Immature natural killer cell (primary cell): ENCODE data around the gene SNX12. TPM values are rescaled to one million over a fixed set of nuclear protein-coding genes. Genes with fewer than 3 reads are reported as not detected.

ENCODE experiments used
- DNase-seq, 3 donors: peaks; one replicate each; pipeline ENCODE4 v3.0.0; 2022; ENCODE audit warnings: mixed read lengths in 1 of 3
- H3K27ac Mint-ChIP-seq, 6 donors: one replicate each; pipeline ENCODE4 v1.8.0; 2020; ENCODE audit warnings: mixed read lengths in 6 of 6, mild to moderate bottlenecking in 5 of 6, inconsistent platforms in 4 of 6, moderate library complexity in 3 of 6
- H3K27me3 Mint-ChIP-seq, 3 donors: one replicate each; pipeline ENCODE4 v1.8.0; 2020 to 2021; ENCODE audit warnings: low read depth in 3 of 3, mild to moderate bottlenecking in 3 of 3, mixed read lengths in 3 of 3, moderate library complexity in 3 of 3, inconsistent platforms in 1 of 3
- H3K36me3 Mint-ChIP-seq, 3 donors: one replicate each; pipeline ENCODE4 v1.8.0; 2020; ENCODE audit warnings: mixed read lengths in 3 of 3, inconsistent platforms in 2 of 3, mild to moderate bottlenecking in 2 of 3
- H3K4me1 Mint-ChIP-seq, 2 donors: one replicate each; pipeline ENCODE4 v1.8.0; 2020; ENCODE audit warnings: inconsistent platforms in 2 of 2, mild to moderate bottlenecking in 2 of 2, mixed read lengths in 2 of 2, moderate library complexity in 1 of 2
- H3K4me3 Mint-ChIP-seq, 5 donors: one replicate each; pipeline ENCODE4 v1.8.0; 2020; ENCODE audit warnings: mild to moderate bottlenecking in 5 of 5, mixed read lengths in 5 of 5, inconsistent platforms in 3 of 5, moderate library complexity in 3 of 5
- H3K9me3 Mint-ChIP-seq, 6 donors: one replicate each; pipeline ENCODE4 v1.8.0; 2020; ENCODE audit warnings: mild to moderate bottlenecking in 6 of 6, mixed read lengths in 6 of 6, inconsistent platforms in 4 of 6, moderate library complexity in 3 of 6
- polyA plus RNA-seq, 3 donors: library from polyadenylated mRNA; unstranded; fragments of 300-500 nt; fragmentation: Illumina TruSeq; gene quantifications; one replicate each; pipeline ENCODE4 v1.2.3, GENCODE V29; 2021

SNX12 gene
- polyA plus RNA-seq, 3 donors from 2014 or later = 5.3 to 9.2 (median 5.9) TPM

GRCh38 chrX:71100581-71101505 lies 32.7 kb upstream of the SNX12 start:
- Mint-ChIP-seq H3K27ac (peak overlapping the region; percentile 81 to 98 (median 95)), H3K27me3 (peaks cover 11 to 17% (median 17%) of the 10 kb centered on the region in 3 donors), H3K36me3 (peaks cover 0 to 5% (median 0%) of the 10 kb centered on the region in 3 donors), H3K9me3 (no peaks in the 10 kb centered on the region), H3K4me3 (peak overlapping the region in 2 of 5 donors; percentile 13 to 31), H3K4me1 (peaks cover 81 to 90% of the 10 kb centered on the region in 2 donors)
- DNase-seq = no peak

DNA sequence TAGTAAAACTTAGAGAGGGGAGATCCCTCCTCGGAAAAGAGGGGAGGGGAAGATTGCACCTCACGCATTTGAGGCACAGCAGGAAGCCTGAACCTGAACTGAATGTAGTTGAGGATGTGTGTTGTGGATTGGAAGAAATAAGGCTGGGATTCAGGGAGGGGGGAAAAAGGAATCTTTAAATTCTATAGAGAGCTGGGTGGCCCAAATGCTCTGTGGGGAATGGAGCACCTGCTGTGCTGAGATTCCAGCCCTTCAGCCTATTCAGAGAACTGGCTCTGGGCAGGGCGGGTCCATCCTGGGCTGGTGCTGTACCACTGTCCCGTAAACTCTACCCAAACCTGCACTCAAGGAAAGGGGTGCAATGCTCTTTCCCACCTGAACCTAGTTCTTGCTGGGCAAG lies 31.6 kb upstream of the SNX12 start:
- H3K27ac Mint-ChIP-seq = peak overlapping the region in 5 of 6 donors; percentile 62 to 90 (median 74)
- peaks cover 81 to 91% of the 10 kb centered on the region in 2 donors for H3K4me1 Mint-ChIP-seq
- no peak overlapping the region for H3K4me3 Mint-ChIP-seq

DNA sequence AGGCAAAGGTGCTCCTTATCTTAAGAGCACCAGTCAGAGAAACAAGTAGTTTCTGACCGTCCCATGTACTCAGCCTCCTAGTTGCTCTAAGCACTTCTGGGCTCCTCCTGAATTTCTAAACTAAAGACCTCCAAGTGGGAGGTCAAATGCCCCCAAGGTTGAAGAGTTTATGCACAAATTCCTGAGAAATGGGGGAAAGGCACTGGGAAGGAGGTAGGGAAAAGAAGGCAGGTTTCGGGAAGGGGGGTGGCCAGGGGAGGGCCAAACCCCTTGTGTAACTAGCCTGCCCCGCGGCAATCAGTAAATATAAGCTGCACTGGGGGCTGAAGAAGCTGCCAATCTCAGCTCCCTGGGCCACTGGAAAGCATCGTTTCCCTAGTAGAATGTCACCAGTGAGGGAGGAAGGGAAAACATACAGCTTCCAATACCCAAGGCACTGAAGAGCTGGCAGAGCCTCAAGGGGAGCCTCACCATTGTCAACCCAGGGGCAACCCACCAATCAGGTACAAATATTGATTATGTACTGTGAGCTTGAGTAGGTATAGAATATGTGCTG lies 30.9 kb upstream of the SNX12 start:
- DNase-seq = no peak

More for the DNA sequence above, 31.6 kb upstream of the SNX12 start:
- no peaks in the 10 kb centered on the region for H3K36me3 Mint-ChIP-seq
- DNase-seq = no peak
- H3K27me3 Mint-ChIP-seq = peaks cover 12 to 17% (median 16%) of the 10 kb centered on the region in 3 donors
- H3K9me3 Mint-ChIP-seq = no peaks in the 10 kb centered on the region

DNA sequence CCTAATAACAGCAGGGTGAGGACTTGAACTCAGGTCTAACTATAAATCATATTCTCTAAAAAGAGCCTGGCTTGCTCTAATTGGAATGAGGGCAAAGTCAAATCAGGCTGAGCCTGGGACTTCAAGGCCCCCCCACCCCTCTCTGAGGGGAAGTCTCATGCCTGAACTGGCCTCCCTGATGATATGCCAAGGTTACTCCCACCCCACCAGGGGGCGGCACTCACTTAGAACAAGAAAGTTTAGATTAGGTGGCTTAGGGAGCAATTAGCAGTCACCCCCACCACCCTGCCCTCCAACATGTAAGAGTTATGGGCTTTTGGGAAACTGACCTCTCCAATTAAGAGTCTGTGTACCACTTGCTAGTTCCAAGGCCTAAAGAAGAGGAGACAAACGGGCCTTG lies 30.2 kb upstream of the SNX12 start:
- peak; percentile 75 to 81 (median 78) for DNase-seq
- H3K4me1 Mint-ChIP-seq = peaks cover 66 to 77% of the 10 kb centered on the region in 2 donors
- no peaks in the 10 kb centered on the region for H3K36me3 Mint-ChIP-seq
- H3K27ac Mint-ChIP-seq = peak overlapping the region; percentile 53 to 91 (median 81)
- H3K27me3 Mint-ChIP-seq = peaks cover 10 to 12% (median 11%) of the 10 kb centered on the region in 3 donors
- peak overlapping the region; percentile 31 to 77 (median 42) for H3K4me3 Mint-ChIP-seq
- H3K9me3 Mint-ChIP-seq = no peaks in the 10 kb centered on the region

More for the DNA sequence above, 30.9 kb upstream of the SNX12 start:
- peaks cover 74 to 84% of the 10 kb centered on the region in 2 donors for H3K4me1 Mint-ChIP-seq
- no peaks in the 10 kb centered on the region for H3K36me3 Mint-ChIP-seq
- H3K27me3 Mint-ChIP-seq = peaks cover 12 to 14% (median 14%) of the 10 kb centered on the region in 3 donors
- peak overlapping the region; percentile 62 to 90 (median 73) for H3K27ac Mint-ChIP-seq
- no peaks in the 10 kb centered on the region for H3K9me3 Mint-ChIP-seq
- H3K4me3 Mint-ChIP-seq = peak overlapping the region in 1 of 5 donors; percentile 73

- DNase-seq = no peak
- peak overlapping the region; percentile 92 to 98 (median 95) for H3K4me3 Mint-ChIP-seq
- H3K27ac Mint-ChIP-seq = peak overlapping the region in 4 of 6 donors; percentile 23 to 96 (median 88)
- H3K27me3 Mint-ChIP-seq = peaks cover 4 to 10% (median 8%) of the 10 kb centered on the region in 3 donors
- H3K4me1 Mint-ChIP-seq = peaks cover 53 to 61% of the 10 kb centered on the region in 2 donors
- no peaks in the 10 kb centered on the region for H3K36me3 Mint-ChIP-seq
- H3K9me3 Mint-ChIP-seq = no peaks in the 10 kb centered on the region
Observed at GRCh38 chrX:71096760-71097032, 28.6 kb upstream of the SNX12 start.

DNA sequence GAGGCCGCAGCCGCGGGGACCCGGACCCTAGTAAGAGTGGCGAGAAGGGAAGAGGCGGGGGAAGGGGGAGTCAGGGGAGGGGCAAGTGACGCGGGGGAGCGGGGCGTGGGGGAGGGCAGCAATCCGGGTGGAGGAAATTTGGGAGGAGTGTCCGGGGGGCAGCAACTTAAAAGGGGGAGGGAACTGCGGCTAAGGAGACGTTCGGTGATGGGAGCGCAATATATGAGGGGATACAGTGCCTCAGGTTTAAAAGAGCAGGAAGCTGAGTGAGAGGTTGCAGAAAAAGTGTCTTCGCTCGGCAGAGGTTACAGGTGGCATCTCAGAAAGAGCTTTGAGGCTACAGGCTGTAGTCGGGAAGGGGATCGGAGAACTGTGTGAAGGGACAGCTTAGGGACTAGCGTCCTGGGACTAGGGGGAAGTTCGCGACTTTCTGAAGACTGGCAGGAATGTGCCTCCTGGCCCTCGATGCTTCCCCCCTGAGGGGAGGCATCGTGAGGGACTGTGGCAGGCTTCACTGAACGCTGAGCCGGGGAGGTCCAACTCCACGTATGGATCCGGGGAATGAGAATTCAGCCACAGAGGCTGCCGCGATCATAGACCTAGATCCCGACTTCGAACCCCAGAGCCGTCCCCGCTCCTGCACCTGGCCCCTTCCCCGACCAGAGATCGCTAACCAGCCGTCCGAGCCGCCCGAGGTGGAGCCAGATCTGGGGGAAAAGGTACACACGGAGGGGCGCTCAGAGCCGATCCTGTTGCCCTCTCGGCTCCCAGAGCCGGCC lies 28.0 kb upstream of the SNX12 start:
- peak overlapping the region; percentile 86 to 96 (median 94) for H3K27ac Mint-ChIP-seq
- H3K36me3 Mint-ChIP-seq = no peaks in the 10 kb centered on the region
- peaks cover 47 to 56% of the 10 kb centered on the region in 2 donors for H3K4me1 Mint-ChIP-seq
- no peaks in the 10 kb centered on the region for H3K9me3 Mint-ChIP-seq
- H3K27me3 Mint-ChIP-seq = peaks cover 4 to 8% (median 8%) of the 10 kb centered on the region in 3 donors
- peak overlapping the region; percentile 92 to 98 (median 95) for H3K4me3 Mint-ChIP-seq
- no peak for DNase-seq

DNA sequence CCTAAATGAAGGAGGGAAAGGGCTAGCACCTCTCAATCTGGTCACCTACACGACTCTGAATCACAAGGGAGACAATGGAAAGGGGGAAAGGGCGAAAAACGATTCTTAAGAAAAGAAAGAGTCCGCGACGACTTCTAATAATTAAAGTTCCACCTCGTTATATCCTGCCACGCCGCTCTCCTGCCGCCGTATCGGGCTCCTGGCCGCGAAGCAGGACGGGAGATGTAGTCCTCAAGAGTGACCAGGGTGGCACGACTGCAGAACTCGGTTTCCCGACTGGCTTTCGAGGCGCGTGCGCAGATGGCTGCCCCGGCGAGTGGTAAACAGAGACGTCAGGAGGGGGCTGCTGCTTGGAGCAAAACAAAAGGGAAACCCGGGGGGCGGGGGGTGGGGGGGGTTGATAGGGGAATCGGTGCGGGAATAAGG lies 27.4 kb upstream of the SNX12 start, which contains the start of gene FOXO4:
TSS of gene FOXO4 (plus strand) at position 297 of the 426 bp plus-strand sequence. CDS start 678 bp downstream, outside the sequence.
- DNase-seq = peak; percentile 84 to 88 (median 86)
- peaks cover 4 to 8% (median 8%) of the 10 kb centered on the region in 3 donors for H3K27me3 Mint-ChIP-seq
- H3K9me3 Mint-ChIP-seq = no peaks in the 10 kb centered on the region
- H3K4me1 Mint-ChIP-seq = peaks cover 41 to 50% of the 10 kb centered on the region in 2 donors
- H3K27ac Mint-ChIP-seq = peak within 1 kb of the TSS; percentile 86 to 96 (median 94)
- H3K4me3 Mint-ChIP-seq = peak within 1 kb of the TSS; percentile 92 to 98 (median 95)
- no peaks in the 10 kb centered on the region for H3K36me3 Mint-ChIP-seq

DNA sequence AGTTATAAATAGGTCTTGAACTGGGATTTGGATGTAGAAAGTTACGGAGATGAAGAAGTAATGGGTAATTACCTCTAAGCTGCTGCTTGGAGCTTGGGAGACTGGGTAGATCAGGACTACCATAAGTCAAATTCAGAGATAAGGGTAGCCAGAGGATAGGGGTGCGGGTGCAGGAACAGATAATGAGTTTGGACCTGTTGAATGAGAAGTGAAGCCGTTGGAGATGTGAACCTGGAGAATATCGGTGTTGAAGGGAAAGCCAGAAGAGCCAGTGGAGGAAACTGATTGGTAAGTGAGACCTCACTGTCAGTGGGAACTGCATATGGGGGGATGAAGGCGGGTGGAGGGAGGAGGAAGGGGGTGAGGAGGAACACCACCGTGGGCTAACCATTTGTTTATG lies 26.9 kb upstream of the SNX12 start:
- Mint-ChIP-seq H3K9me3 (no peaks in the 10 kb centered on the region), H3K4me1 (peaks cover 39 to 47% of the 10 kb centered on the region in 2 donors), H3K27me3 (peaks cover 4 to 8% (median 5%) of the 10 kb centered on the region in 3 donors), H3K27ac (peak overlapping the region in 5 of 6 donors; percentile 5 to 91 (median 32)), H3K36me3 (no peaks in the 10 kb centered on the region), H3K4me3 (peak overlapping the region; percentile 63 to 98 (median 92))
- DNase-seq = no peak

GRCh38 chrX:71091263-71091662 lies 23.1 kb upstream of the SNX12 start:
- no peaks in the 10 kb centered on the region for H3K36me3 Mint-ChIP-seq
- no peak overlapping the region for H3K27ac Mint-ChIP-seq
- H3K4me3 Mint-ChIP-seq = no peak overlapping the region

GRCh38 chrX:71085900-71086299 lies 17.8 kb upstream of the SNX12 start:
- DNase-seq = no peak
- no peak overlapping the region for H3K4me3 Mint-ChIP-seq
- no peaks in the 10 kb centered on the region for H3K9me3 Mint-ChIP-seq
- no peak overlapping the region for H3K27ac Mint-ChIP-seq
- no peaks in the 10 kb centered on the region for H3K36me3 Mint-ChIP-seq
- peaks cover 0 to 4% (median 2%) of the 10 kb centered on the region in 3 donors for H3K27me3 Mint-ChIP-seq
- no peaks in the 10 kb centered on the region for H3K4me1 Mint-ChIP-seq

More at GRCh38 chrX:71091263-71091662, 23.1 kb upstream of the SNX12 start:
- no peak for DNase-seq
- peaks cover 12 to 14% of the 10 kb centered on the region in 2 donors for H3K4me1 Mint-ChIP-seq
- H3K27me3 Mint-ChIP-seq = peaks cover 4 to 8% (median 5%) of the 10 kb centered on the region in 3 donors
- H3K9me3 Mint-ChIP-seq = no peaks in the 10 kb centered on the region

GRCh38 chrX:71082822-71083221 lies 14.7 kb upstream of the SNX12 start:
- Mint-ChIP-seq H3K27me3 (peaks cover 2 to 6% (median 4%) of the 10 kb centered on the region in 3 donors), H3K4me3 (no peak overlapping the region), H3K9me3 (no peaks in the 10 kb centered on the region), H3K27ac (no peak overlapping the region), H3K4me1 (no peaks in the 10 kb centered on the region), H3K36me3 (no peaks in the 10 kb centered on the region)
- DNase-seq = no peak

GRCh38 chrX:71082124-71082647 lies 14.1 kb upstream of the SNX12 start:
- H3K4me3 Mint-ChIP-seq = no peak overlapping the region
- H3K36me3 Mint-ChIP-seq = no peaks in the 10 kb centered on the region
- no peak for DNase-seq
- peaks cover 2 to 6% (median 4%) of the 10 kb centered on the region in 3 donors for H3K27me3 Mint-ChIP-seq
- H3K9me3 Mint-ChIP-seq = no peaks in the 10 kb centered on the region
- no peak overlapping the region for H3K27ac Mint-ChIP-seq
- no peaks in the 10 kb centered on the region for H3K4me1 Mint-ChIP-seq
